Left hindlimb (tissue), 1 donor: ENCODE data around the gene PKNOX2.
A peak's percentile ranks its signal among the peaks of the same experiment; 100 is the strongest.

Experiments
- DNase-seq: peaks from one replicate; pipeline ENCODE4 v3.0.0-alpha.2; 2018

PKNOX2 gene

GRCh38 chr11:125317416-125317815, 152.9 kb downstream of the PKNOX2 start:
- no peak for DNase-seq

GRCh38 chr11:125319649-125320048, 155.1 kb downstream of the PKNOX2 start:
- no peak for DNase-seq

- no peak for DNase-seq
These were observed 156.0 kb downstream of the PKNOX2 start for GRCh38 chr11:125320347-125321076.

DNA sequence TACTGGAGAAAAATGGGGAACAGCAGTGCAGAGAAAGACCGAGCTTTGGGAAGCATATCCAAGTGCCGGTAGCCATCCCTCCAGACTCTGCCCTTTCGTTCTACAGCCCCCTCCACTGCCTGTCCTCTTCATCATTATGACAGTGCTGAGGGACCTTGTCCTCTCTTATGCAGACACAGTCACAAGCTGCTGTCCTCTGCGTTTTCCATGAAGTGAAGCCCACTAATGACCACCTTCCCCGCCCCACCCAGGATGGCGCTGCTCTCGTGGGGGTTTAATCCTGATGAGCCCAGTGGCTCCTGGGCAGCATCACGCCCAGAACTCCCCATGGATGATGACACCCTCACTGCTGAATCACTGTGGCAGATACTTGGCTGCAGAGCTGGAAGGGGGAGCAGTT, 157.7 kb downstream of the PKNOX2 start:
- DNase-seq, result no peak

GRCh38 chr11:125325196-125325595, 160.6 kb downstream of the PKNOX2 start:
- DNase-seq, result no peak

- no peak for DNase-seq
These were observed 161.6 kb downstream of the PKNOX2 start for GRCh38 chr11:125326126-125326525.

- DNase-seq, result no peak
These were observed 163.1 kb downstream of the PKNOX2 start for GRCh38 chr11:125327518-125328224.

- no peak for DNase-seq
These were observed 163.7 kb downstream of the PKNOX2 start for GRCh38 chr11:125328225-125328580.

GRCh38 chr11:125329786-125330185, 165.2 kb downstream of the PKNOX2 start:
- DNase-seq, result no peak

GRCh38 chr11:125330462-125331325, 166.1 kb downstream of the PKNOX2 start:
- no peak for DNase-seq

- DNase-seq, result no peak
These were observed 166.9 kb downstream of the PKNOX2 start for GRCh38 chr11:125331357-125332035.

DNA sequence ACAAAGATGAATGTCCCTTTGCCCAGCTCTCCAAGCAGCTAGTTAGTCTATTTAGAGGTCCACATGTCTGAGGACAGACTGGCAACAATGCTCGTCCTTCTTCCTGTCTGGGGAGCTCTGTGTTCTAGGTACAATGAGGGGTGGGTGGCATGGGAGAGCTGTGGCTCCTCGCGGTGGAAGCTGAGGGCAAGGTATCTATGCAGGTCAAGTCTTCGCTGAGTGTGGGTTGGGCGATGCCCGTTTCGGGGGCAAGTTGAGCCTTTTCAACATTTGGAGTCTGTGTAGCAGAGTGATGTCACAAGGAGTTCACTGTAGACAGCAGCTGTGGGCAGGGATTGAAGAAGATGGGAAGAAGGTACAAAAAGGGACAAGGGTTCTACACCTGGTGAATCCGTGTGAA, 168.3 kb downstream of the PKNOX2 start:
- no peak for DNase-seq

- no peak for DNase-seq
These were observed 169.0 kb downstream of the PKNOX2 start for GRCh38 chr11:125333354-125334073.

DNA sequence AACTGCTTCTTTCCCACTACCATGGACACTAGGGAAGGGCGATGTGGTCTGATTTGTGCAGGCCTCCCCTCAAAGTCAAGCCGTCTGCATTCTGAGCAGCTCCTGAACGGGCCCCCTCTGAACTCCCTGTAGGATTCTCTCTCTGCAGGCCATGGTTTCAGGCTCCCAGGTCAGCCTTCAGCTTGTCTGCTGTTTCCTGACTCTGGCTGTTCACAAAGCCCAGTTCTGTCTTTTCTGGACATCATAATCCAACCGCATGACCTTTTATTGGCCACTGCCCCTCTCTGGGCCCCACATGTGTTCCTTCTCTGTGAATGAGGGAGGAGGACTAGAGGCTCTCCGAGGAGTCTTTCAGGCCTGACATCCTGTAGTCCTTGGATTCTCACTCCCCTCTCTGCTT, 170.6 kb downstream of the PKNOX2 start:
- DNase-seq, result no peak

- DNase-seq, result no peak
These were observed 173.6 kb downstream of the PKNOX2 start for GRCh38 chr11:125337836-125338834.

GRCh38 chr11:125338886-125339811, 174.6 kb downstream of the PKNOX2 start:
- DNase-seq, result peak; percentile 90

GRCh38 chr11:125341676-125342075, 177.1 kb downstream of the PKNOX2 start:
- no peak for DNase-seq

DNA sequence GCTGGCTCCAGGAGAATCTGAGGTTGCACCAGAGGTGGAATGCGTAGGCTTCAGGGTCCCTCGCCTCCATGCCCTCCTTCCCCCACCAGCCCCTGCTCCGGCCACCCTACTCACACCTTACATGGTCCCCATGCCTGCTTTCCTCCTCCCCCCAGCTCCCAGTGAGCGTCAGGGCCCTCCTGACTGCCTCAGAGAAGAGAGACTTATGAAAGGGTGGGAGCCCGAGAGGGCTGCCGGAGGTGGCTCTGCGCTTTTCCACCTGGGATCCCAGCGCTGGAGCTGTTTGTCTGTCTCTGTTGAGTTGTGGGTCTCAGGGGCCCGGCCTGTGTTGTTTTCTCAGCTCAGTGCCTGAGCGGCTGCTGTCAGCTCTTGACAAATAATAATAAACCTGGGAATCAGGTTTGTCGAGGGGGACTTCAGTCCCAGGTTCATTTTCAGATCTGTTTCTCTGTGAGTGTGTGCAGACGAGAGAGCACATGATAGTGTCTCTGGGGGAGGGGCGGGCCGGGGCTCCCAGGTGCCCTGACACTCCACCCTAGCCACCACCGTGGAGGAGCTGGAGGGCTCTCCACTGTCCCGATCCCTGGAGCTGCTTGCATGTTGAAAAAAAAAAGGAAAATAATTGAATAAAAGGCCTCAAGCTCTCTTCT, 177.9 kb downstream of the PKNOX2 start:
- DNase-seq, result no peak

DNA sequence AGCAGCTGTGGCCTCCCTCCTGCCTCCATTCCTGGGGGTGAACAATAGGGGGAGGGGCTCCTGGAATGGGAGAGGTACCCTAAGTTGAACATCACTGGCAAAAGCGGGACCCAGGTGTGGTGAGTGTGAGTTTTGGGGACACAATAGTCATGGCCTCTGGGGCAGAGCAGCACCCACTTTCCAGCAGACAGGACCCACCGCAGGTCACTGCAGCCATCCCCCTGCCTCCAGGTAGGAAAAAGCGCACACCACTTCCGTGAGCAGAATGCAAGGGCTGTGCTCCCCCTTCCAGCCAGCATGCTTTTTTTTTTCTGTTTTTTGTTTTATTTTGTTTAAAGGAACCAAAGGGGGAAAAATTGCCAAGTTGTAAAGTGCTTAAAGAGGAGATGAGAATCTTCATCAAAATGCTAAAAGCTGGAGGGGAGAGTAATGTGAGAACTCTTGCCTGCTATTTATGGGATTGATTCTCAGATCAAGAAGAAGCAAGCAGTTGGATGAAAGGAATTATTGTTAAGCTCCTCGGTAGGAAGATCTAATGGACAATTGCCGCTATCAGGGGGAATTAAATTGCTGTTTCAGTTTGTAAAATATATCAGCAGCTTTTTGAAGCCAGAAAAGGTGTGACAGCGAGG, 178.7 kb downstream of the PKNOX2 start:
- no peak for DNase-seq
